DMS53 treated with DMSO at 0.1 percent for 48 hours (cell line): ENCODE results near the gene GALNT8.
A peak's percentile ranks its signal among the peaks of the same experiment; 100 is the strongest.
"Not testable (repeated sequence)": the region's sequence is repeated elsewhere in the genome, so short reads cannot be mapped to it uniquely, and the experiment has no call there.

Experiments
- DNase-seq: peaks from one replicate; lab custom pipeline; 2025; ENCODE audit not compliant: unreplicated experiment; lab: John Stamatoyannopoulos, UW

Gene GALNT8, protein sequence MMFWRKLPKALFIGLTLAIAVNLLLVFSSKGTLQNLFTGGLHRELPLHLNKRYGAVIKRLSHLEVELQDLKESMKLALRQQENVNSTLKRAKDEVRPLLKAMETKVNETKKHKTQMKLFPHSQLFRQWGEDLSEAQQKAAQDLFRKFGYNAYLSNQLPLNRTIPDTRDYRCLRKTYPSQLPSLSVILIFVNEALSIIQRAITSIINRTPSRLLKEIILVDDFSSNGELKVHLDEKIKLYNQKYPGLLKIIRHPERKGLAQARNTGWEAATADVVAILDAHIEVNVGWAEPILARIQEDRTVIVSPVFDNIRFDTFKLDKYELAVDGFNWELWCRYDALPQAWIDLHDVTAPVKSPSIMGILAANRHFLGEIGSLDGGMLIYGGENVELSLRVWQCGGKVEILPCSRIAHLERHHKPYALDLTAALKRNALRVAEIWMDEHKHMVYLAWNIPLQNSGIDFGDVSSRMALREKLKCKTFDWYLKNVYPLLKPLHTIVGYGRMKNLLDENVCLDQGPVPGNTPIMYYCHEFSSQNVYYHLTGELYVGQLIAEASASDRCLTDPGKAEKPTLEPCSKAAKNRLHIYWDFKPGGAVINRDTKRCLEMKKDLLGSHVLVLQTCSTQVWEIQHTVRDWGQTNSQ

DNA sequence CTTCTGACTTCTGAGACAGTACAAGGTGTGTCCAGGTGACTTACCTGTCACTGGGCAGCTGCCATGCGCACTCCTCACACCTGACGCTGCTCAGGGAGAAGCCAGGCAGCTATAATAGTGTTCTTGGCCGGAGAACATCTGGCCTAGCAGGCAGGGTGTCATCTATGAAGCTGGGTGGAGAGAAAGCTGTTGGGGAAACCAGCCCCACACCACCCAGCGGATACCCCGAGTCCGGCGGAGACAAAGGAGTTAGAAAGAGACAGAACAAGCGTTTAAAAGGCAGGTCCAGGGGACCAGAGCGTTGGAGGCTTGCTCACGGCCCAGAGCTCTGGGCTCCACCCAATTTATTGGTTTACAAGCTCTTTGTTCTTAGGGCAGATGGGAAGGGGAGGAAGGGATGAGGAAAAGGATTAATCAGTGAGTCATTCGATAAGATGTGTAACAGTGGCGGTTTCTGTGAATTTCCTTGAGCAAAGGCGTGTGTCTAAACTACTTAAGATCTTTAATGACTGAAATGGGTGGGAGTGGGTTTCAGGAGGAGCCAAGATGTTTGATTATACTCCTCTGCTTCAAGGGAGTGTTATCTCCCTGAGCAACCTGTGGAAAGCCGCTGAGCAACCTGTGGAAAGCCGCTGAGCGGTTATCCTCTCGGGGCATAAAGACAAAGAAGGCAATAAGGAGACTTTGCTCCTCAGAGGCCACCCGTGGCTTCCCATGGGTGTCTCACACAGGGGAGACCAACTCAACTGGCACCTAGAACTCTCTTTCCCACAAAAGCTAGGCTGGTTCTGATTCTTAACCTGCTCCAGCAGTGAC, at the start of gene GALNT8:
GALNT8 (plus strand) TSS at position 580 of the 816 bp plus-strand sequence. CDS start 278 bp downstream, outside the sequence.
- no peak for DNase-seq

DNA sequence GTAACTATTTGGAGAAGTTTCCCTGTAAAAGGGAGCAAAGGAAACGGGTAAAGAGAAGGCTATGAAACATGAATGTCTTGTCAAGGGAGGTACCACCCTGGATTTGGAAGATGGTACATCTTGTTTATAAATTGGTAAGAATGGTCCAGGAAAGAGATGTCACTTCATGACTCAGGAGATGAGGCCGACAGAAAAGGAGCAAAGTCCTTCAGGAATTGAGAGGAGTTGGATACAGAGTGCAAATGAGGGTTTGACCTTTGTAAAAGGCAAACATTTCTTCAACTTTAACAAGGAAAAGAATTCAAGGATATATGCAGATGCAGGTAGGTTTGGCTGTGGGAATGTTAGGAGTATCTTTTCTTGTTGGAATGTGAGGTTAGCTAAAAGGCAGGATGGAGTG, 40.5 kb upstream of the GALNT8 start:
- no peak for DNase-seq

DNA sequence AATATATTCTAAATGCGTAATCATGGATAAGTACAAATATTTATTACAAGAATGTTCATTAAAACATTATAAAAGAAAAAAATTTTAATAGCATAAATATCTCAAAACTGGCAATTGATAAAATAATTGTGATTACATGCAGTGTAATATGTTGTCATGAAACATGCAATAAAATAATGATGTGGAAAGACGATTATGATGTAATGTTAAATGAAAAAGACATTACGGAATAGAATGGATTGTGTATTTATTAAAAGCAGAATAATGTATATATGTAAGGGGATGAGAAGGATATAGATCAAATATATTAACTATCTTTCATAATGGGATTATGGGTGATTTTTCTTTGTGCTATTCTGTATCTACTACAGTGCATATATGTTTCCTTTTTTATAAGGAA, 38.5 kb upstream of the GALNT8 start:
- DNase-seq, result no peak

DNA sequence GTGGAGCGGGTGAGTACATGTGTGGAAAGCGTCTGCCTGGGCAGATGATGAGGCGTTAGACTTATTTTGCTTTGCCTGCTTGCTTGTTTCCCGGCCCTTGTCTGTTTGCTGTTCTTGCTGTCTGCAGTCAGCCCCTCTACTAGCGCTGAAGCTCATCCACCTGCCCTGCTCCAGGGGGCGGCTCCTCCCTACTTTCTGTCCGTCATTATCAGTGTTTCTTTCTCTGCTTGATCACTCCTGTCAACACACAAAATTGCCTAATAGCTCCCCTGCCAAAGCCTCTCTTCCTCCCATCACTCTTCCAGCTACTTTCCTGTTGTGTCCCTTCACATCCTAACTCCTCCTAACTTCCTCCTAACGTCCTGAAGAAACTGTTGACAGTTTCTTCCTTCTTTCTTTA, 34.9 kb upstream of the GALNT8 start:
- no peak for DNase-seq

DNA sequence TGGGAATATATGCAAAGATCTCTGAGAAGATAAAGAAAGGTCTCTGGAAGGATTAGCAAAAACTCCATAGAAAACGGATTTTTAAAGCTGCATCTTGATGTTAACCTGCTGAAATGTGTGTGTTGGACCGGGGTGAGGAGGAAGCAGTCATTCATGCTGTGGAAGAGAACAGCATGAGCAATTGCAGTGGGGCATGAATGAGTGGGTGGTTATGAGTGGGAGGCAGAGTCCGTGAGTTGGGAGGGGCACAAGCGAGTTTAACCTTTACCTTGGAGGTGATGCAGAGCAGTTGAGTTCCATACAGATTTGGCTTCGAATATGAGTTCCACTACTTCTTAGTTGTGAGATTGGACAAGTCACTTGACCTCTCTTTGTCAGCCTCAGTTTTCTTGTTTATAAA, 29.4 kb upstream of the GALNT8 start:
- no peak for DNase-seq

DNA sequence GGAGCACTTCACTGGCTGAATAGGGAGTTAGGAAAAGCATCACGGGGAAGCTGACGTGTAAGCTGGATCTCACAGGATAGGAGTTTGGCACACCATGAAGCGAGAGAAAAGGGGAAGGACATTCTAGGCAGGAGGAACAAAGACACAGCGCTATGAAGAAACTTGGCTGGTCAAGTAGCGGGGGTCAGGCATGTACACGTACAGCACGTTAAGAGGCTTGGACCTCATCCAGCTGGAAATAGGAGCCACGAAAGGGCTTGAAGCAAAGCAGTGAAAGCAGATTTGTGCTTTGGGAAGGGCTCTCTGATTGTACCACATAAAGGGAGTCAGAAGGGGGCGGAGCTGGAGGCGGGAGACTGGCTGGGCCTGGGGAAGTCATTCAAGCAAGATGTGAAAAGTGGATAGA, 19.6 kb upstream of the GALNT8 start:
- DNase-seq, result no peak

DNA sequence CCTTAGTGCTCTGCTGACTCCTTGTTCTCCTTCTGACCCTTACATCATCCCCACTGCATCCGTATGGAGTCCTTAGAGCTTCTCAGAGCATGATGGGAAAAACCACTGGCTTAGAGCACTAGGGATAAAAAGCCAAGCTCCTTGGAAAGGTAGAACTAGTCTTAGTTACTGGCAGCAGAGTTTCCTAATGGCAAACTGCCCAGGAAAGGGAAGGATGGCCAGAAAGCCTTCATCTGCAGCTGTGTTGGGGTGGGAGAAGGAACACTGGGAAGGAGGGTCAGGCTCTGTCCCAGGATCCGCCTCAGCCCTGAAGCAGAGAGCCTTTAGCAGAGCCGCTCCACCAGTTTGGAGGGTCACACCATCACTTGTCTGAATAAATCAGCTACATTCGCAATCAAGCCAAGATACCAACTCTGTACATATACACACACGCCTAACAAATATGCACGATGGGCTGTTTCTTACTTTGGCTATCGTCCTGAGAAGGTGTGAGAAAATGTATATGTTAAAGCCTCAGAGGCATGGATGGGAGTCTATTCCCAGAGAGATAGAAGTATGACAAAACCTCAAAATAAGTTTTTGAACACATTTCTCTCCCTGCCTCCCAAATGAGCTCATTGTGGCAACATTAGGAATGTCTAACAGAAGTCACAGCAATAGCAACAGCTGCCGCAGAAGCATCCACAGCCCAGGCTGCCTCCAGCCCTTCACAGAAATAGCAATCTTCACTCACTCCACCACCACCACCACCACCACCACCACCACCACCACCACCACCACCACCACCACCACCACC, 18.6 kb upstream of the GALNT8 start:
- DNase-seq, result no peak

DNA sequence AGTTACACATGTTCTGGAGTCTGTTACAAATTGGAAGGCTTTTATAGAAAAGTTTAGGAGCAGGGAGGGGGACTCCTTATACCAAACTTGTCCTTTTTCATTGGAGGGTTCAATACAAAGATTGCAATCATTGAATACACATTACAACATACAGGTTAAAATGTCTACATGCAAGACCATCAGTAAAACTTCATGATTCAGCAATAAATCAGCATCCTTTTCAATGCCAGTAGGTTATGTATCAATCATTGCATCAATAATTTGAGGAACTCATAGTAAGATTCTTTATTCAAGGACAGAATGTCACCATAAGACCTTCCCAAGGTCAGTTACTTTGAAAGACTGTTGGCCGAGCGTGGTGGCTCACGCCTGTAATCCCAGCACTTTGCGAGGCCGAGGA, 16.5 kb upstream of the GALNT8 start:
- DNase-seq, result no peak

DNA sequence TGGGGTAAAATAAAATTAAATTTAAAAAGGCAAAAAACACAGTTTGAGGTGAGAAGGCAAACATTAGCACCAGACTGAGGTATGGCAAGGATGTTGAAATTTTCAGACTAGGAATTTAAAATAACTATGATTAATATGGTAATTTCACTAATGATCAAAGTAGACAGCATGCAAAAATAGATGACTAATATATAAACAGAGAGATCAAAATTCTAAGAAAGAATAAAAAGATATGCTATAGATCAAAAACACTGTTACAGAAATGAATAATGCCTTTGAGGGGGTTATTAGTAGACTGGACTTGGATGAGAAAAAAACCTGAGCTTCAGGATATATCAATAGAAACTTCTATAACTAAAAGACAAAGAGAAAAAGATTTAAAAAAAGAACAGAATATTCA, 14.4 kb upstream of the GALNT8 start:
- DNase-seq, result no peak

DNA sequence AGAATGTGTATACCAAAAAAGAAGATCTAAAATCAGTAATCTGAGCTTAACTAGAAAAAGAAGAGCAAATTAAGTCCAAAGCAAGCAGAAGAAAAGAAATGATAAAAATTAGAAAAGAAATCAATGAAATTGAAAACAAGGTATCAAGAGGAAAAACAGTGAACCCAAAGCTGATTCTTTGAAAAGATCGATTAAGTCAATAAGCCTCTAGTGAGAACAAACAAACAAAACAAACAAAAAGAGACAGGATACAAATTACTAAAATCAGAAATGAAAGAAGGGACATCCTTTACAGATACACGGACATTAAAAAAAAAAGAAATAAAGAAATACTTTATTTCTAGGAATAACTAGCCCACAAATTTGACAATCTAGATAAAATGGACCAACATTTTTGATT, 12.9 kb upstream of the GALNT8 start:
- DNase-seq, result no peak

DNA sequence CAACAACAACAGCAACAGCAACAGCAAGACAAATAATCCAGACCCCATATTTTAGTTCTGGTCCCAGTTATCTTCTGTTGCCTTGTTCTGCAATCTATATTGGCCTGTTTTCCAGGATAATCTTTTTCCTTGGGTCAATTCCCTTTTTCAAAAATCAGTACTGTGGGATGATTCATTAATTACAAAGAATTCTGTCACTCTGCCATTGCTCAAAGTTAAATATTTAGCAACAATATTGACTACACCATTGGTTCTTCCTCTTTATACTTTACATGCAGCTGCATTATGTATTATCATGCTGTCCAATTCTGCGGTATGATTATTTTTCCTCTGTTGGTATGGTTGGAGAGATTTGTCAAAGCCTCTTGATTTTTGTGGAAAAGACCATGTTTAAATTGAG, 10.1 kb upstream of the GALNT8 start:
- no peak for DNase-seq

DNA sequence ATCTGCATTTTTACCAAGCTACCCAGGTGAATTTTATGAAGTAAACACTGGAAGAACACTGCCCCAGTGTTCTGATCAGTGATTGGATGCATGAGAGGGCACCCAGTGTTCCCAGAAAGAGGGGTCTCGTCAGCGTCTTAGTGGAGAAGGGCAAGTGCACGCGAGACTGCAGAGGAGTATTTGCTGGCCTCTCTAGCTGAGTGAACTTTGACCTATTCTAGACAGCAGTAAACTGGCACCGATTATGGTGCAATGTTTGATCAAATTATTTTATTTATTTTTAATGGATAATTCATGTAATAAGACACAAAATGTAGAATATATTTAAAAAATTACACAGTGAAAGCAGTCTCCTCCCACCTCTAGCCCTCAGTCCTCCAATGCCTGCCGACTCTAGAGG, 5.3 kb upstream of the GALNT8 start:
- DNase-seq, result no peak

DNA sequence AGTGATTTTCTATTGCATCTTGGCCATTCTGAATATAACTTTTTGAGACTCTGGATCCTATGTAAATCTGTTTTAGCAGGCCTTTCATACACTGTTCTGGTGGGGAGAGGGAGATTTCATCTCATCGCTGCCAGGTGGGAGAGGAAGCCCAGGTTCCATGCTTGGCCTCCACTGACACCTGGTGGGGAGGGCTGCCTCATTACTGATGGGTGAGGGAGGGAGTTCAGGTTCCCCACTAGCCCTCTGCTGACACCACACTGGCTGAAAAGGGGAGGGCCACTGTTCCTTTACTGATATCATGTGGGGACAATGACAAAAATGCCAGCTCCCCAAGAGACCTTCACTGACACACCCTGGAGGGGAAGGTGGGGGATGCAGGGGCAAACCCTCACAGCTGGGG, 2.4 kb upstream of the GALNT8 start:
- no peak for DNase-seq

DNA sequence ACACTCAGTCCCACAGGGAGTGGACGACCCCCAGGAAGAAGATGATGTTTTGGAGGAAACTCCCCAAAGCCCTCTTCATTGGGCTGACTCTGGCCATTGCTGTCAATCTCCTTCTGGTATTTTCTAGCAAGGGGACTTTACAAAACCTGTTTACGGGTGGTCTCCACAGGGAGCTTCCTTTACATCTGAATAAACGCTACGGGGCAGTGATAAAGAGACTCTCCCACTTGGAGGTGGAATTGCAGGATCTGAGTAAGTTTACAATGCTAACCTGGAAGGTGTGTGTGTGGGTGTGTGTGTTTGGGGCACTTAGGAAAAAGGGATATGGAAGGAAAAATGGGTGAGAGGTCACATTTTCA, 416 bp downstream of the GALNT8 start:
- DNase-seq, result no peak

DNA sequence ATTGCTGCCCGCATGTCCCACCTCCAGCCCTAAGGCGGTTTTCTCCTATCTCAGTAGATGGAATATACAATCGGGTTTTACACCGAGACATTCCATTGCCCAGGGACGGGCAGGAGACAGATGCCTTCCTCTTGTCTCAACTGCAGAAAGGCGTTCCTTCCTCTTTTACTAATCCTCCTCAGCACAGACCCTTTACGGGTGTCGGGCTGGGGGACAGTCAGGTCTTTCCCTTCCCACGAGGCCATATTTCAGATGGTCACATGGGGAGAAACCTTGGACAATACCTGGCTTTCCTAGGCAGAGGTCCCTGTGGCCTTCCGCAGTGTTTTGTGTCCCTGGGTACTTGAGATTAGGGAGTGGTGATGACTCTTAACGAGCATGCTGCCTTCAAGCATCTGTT, 1.4 kb downstream of the GALNT8 start:
- DNase-seq, result not testable (repeated sequence)

DNA sequence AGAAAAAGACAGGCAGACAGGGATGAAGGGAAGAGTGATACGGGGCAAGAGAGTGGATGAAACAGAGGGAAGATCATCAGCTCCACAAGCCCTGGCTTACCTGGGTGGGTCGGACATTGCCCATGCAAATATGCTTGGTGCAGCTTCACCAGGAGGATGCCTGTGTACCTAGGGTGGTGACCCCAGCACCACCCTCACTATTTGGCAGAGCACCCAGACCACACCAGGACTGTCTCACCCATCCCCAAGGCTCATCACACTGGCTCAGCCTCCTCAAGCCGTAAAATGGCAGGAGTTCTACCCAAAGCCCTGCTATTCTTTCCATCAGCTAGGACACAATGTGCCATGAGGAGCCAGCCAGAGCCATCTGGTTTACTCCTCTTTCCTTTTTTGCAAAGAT, 3.0 kb downstream of the GALNT8 start:
- no peak for DNase-seq

DNA sequence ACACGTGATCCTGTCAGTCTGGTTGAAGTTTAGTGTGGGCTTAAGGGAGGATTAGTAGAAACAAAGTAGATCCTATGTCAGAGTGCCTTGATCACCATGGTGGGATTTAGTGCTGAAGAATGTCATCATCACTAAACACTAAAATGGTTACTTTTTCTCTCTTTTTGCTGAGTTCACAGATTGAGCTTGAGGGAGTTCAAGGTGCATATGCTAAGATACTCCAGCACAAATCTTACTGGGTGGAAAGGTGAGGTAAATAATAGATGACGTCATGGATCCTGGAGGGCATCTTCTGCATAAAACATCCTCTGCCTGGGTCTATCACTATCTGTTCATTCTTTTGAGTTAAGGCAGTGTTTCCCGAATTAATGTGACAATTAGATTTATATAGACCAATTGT, 4.9 kb downstream of the GALNT8 start:
- no peak for DNase-seq

DNA sequence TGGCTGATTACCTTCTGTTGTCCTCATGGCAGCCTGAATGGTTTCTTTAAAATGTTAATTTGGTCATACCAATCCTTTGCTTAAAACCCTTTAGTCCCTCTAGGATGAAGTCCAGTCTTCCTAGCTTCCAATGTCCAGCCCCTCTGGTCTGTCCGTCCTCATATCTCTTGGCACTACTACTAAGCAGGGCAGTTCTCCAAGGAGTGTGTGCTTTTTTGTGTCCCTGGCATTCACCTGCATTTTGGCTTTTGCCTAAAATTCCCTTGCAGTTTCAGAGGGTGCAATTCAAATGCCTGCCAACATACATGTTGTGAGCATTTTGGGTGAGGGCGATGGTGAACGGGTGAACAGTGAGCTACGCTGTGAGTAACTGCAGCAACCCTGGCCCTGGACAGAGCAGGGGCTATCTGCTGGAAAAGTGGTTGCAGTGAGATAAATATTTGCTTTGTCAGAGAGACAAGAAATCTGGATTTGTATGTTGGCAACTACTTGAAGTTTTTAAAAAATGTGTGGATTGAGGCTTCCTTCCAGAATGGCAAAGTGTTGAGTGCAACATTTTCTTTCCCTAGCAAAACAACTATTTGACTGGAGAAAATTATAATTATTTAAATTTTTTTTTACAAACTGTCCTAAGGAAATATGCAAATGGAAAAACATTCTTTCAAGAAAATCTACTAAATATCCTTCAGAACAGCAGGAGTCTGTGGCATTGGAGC, 14.6 kb downstream of the GALNT8 start:
- DNase-seq, result no peak

DNA sequence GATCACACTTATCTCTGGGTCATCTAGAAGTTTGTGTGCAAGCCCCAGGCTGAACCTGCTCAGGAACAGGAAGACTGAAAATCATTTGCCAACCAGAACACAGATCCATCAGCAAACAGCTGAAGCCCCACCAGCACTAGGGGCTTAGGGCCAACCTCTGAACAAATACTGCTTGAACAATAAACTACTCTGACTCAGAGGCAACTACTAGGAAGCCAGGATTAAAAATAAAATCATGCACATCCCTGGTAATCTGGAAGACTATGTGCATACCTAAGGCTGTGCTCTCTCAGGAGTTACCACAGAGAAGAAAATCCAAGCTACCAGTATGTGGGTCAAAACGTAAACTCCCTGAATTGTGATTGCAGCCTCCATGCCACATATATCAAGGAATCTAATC, 15.9 kb downstream of the GALNT8 start:
- peak; percentile 65 for DNase-seq

DNA sequence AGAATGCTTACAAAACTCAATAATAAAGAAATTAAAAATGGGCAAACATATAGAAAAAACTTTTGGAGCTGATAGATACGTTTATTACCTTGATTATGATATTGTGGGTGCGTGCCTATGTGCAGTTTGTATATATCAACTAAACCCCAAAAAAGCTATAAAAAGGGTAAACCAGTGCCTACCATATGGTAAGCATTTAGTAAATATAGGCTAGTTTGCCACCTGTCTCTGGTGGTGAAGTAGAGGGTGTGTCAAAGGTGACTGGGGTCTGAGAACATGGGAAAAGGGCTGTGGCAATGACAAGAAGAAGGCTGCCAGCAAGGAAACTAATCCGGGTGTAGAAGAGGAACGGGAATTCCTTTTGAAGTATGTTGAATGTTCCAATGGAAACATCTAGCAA, 18.3 kb downstream of the GALNT8 start:
- no peak for DNase-seq
